Measurements from ENCODE around the gene PLD1.

PLD1 gene

GRCh38 chr3:171850320-171850959 lies 40.2 kb upstream of the PLD1 start:
- H3K36me3 ChIP-seq (ENCODE audit: control insufficient read depth in 2 of 2, insufficient read depth in 1 of 2, low read length in 2 of 2), result no peaks in the 10 kb centered on the region
- ChIA-PET POLR2A (interaction anchor here (0.5 kb wide), 1 partner anchor 44 kb away, joined by 4 read pairs; no protein-coding TSS in a partner anchor), CTCF (interaction anchor here (0.7 kb wide), 1 partner anchor 284 kb away, joined by 3 read pairs; no protein-coding TSS in a partner anchor)
- no peaks in the 10 kb centered on the region for H3K9me3 ChIP-seq (ENCODE audit: control insufficient read depth, insufficient read depth, low read depth, low read length)
- H3K27ac ChIP-seq (ENCODE audit: extremely low read depth, low read depth, low read length), result no peak overlapping the region
- TF ChIP-seq, protein P1, sequence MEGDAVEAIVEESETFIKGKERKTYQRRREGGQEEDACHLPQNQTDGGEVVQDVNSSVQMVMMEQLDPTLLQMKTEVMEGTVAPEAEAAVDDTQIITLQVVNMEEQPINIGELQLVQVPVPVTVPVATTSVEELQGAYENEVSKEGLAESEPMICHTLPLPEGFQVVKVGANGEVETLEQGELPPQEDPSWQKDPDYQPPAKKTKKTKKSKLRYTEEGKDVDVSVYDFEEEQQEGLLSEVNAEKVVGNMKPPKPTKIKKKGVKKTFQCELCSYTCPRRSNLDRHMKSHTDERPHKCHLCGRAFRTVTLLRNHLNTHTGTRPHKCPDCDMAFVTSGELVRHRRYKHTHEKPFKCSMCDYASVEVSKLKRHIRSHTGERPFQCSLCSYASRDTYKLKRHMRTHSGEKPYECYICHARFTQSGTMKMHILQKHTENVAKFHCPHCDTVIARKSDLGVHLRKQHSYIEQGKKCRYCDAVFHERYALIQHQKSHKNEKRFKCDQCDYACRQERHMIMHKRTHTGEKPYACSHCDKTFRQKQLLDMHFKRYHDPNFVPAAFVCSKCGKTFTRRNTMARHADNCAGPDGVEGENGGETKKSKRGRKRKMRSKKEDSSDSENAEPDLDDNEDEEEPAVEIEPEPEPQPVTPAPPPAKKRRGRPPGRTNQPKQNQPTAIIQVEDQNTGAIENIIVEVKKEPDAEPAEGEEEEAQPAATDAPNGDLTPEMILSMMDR (tag by site-specific recombination; IDR thresholded peaks at IDR 0.05), result no peak
- TF ChIP-seq AEBP2 (tag by site-specific recombination; IDR thresholded peaks at IDR 0.05; ENCODE audit: borderline replicate concordance) (no peak), ZNF266 (tag by site-specific recombination; IDR thresholded peaks at IDR 0.05; ENCODE audit: low read depth) (no peak)
- H3K4me3 ChIP-seq (ENCODE audit: low read depth, low read length), result no peak overlapping the region
- H3K4me1 ChIP-seq (ENCODE audit: control insufficient read depth, insufficient read depth, low read length), result no peaks in the 10 kb centered on the region

DNA sequence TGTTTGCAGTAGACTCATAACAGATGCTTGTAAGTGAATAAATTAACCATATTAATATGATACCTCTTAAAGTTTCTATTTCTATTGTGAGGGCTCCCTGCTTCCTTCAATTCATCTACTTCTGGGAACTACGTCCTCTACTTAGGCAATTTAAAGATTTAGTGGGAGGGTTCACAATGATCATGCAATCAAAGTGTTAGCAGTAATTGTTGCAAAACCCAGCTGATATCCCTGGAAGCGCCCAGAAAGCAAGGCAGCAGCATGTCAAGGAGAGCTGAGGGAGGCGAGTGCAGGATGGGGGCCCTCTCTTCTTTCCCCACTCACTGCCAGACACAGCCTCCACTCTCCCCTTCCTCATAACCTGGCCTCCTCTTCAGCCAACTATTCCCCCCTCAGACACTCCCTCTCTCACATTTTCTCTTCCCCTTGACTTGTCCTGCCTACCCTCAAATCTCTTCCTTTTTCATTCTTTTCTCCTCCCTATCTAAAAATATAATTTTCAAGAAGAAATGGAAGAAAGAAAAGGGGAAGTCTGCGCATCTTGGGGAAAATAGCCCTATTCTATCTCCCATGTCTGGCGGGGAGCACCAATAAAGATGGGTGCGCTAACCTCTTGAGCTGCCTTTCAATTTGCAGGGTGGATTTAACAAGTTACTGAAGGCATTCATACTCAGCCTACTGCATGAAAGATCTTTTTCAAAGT lies 39.5 kb upstream of the PLD1 start:
- Histone ChIP-seq H3K27ac (ENCODE audit: extremely low read depth, low read depth, low read length) (no peak overlapping the region), H3K4me1 (ENCODE audit: control insufficient read depth, insufficient read depth, low read length) (no peaks in the 10 kb centered on the region), H3K36me3 (ENCODE audit: control insufficient read depth in 2 of 2, insufficient read depth in 1 of 2, low read length in 2 of 2) (no peaks in the 10 kb centered on the region), H3K9me3 (ENCODE audit: control insufficient read depth, insufficient read depth, low read depth, low read length) (no peaks in the 10 kb centered on the region), H3K4me3 (ENCODE audit: low read depth, low read length) (no peak overlapping the region)
- ChIA-PET POLR2A (interaction anchor here (0.5 kb wide), 1 partner anchor 44 kb away, joined by 4 read pairs; no protein-coding TSS in a partner anchor), CTCF (interaction anchor here (0.6 to 0.7 kb wide), 2 partner anchors 284 to 498 kb away, joined by 3 read pairs; no protein-coding TSS in a partner anchor)
- TF ChIP-seq ZNF473 (tag by site-specific recombination; IDR thresholded peaks at IDR 0.05), result no peak
- TF ChIP-seq, protein P2, sequence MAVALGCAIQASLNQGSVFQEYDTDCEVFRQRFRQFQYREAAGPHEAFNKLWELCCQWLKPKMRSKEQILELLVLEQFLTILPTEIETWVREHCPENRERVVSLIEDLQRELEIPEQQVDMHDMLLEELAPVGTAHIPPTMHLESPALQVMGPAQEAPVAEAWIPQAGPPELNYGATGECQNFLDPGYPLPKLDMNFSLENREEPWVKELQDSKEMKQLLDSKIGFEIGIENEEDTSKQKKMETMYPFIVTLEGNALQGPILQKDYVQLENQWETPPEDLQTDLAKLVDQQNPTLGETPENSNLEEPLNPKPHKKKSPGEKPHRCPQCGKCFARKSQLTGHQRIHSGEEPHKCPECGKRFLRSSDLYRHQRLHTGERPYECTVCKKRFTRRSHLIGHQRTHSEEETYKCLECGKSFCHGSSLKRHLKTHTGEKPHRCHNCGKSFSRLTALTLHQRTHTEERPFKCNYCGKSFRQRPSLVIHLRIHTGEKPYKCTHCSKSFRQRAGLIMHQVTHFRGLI (tag by site-specific recombination; IDR thresholded peaks at IDR 0.05), result no peak
- TF ChIP-seq ZNF561 (tag by site-specific recombination; IDR thresholded peaks at IDR 0.05; ENCODE audit: borderline replicate concordance), result no peak

DNA sequence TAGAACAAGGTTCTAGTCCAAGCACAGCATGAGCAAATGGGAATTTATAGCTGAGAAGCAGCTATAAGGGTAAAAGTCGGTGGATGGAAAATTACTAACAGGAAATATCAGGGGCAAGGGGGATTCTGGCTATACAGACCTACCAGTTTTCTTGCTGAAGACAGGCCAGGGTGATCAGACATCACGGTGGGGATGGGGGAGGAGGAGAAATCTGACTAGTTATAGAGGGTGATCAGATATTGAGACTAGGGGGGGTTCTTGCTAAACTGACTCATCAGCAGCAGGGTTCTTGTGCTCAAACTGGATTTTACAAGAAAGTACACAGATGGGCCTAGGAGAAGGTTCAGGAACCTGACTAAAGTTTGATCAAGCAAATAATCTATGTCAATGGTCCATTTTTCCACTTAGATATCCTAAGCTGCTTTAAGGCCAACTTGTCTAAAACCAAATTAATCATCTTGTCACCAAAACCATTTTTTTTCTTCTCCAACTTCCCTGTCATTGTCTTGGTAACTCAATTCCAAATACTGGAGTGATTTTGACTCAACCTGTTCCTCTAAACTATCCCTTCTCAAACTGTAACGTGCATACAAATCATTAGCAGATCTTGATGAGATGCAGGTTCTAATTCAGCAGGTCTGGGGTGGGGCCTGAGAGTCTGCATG lies 37.4 kb upstream of the PLD1 start:
- TF ChIP-seq ZNF639 (tag by site-specific recombination; IDR thresholded peaks at IDR 0.05) (no peak), KLF8 (tag by site-specific recombination; IDR thresholded peaks at IDR 0.05) (no peak), HOXD13 (CRISPR knock-in tag; IDR thresholded peaks at IDR 0.05; ENCODE audit: borderline replicate concordance) (no peak), ZNF214 (tag by site-specific recombination; IDR thresholded peaks at IDR 0.05; ENCODE audit: borderline replicate concordance) (no peak)
- no peaks in the 10 kb centered on the region for H3K4me1 ChIP-seq (ENCODE audit: control insufficient read depth, insufficient read depth, low read length)
- H3K4me3 ChIP-seq (ENCODE audit: low read depth, low read length), result no peak overlapping the region
- CTCF ChIA-PET, result no interaction called here
- POLR2A ChIA-PET, result no interaction called here
- no peak overlapping the region for H3K27ac ChIP-seq (ENCODE audit: extremely low read depth, low read depth, low read length)
- no peaks in the 10 kb centered on the region for H3K9me3 ChIP-seq (ENCODE audit: control insufficient read depth, insufficient read depth, low read depth, low read length)
- no peaks in the 10 kb centered on the region for H3K36me3 ChIP-seq (ENCODE audit: control insufficient read depth in 2 of 2, insufficient read depth in 1 of 2, low read length in 2 of 2)

All from HEK293 (cell line).